Ovary (tissue), 9 donors: Measurements from ENCODE around the gene CSTPP1. TPM values are rescaled to one million over a fixed set of nuclear protein-coding genes. Genes with fewer than 3 reads are reported as not detected.

Experiments
- DNase-seq, 5 donors: peaks; one replicate each; pipeline ENCODE4 v3.0.0-alpha.2; 2019 to 2020
- H3K27ac ChIP-seq, 2 donors: fragments of 200-600 bp; one replicate each; pipeline versions ENCODE4 v1.5.1 to v1.8.0; 2019 to 2022
- H3K27me3 ChIP-seq: fragments of 200-600 bp; one replicate; pipeline ENCODE4 v1.8.0; 2022
- H3K36me3 ChIP-seq: fragments of 200-600 bp; sonication (generic); one replicate; pipeline ENCODE4 v1.5.1; 2019
- H3K4me1 ChIP-seq: one replicate; pipeline ENCODE4 v1.8.1; 2013; ENCODE audit warnings: mild to moderate bottlenecking, moderate library complexity; ENCODE audit not compliant: insufficient read depth
- H3K4me3 ChIP-seq: fragments of 200-600 bp; sonication (generic); one replicate; pipeline ENCODE4 v1.5.1; 2017
- H3K9me3 ChIP-seq, 2 donors: fragments of 200-600 bp in 1 of 2; sonication (generic) in 1 of 2; one replicate each; pipeline versions ENCODE4 v1.5.1 to v1.8.1; 2013 to 2019; ENCODE audit warnings: mild to moderate bottlenecking in 1 of 2, moderate library complexity in 1 of 2
- EP300 ChIP-seq: sonication (generic); formaldehyde crosslinking; IDR thresholded peaks from one replicate; pipeline ENCODE4 v1.6.1; 2017; ENCODE audit warnings: antibody characterized with exemption
- POLR2A ChIP-seq: fragments of 450-650 bp; IDR thresholded peaks from one replicate; pipeline ENCODE4 v1.6.1; 2017; ENCODE audit warnings: antibody characterized with exemption, mild to moderate bottlenecking, moderate library complexity
- WGBS, 3 donors: extraction: QIAGEN DNeasy Blood & Tissue Kit in 1 of 3; methylation state at CpG; one replicate each; pipeline versions ENCODE4 v1.1.5 to v1.1.7; 2013 to 2017; 5-methylcytosine and 5-hydroxymethylcytosine counted together
- intact Hi-C, 4 donors: fragments of 100-400 bp; cut with DNase I; formaldehyde crosslinking; loops; one replicate each; pipeline versions ENCODE4 v1.11.0 to v1.15.1; 2022 to 2023
- polyA plus RNA-seq, 2 donors: library from polyadenylated mRNA; stranded (reverse); fragments of 200-250 nt in 1 of 2; fragments of 350-450 nt in 1 of 2; fragmentation: Illumina TruSeq in 1 of 2; extraction: RNeasy Lipid Tissue Mini Kit (QIAGEN cat#74804) in 1 of 2; gene quantifications; one replicate each; pipeline ENCODE4 v1.2.3, GENCODE V29; 2013 to 2014
- total RNA-seq, 7 donors: library from RNA; depleted of rRNA in 2 of 7; stranded (reverse); fragments of >200 nt in 2 of 7; fragmentation: NEBNext Ultra II Directional in 3 of 7; extraction: Animal tissue kit (Norgen Biotek cat#: 25700) in 3 of 7; gene quantifications; one replicate each; pipeline versions ENCODE4 v1.1.0 to v1.2.4, GENCODE V29; 2016 to 2023
- TF ChIP-seq, protein P1 (sequence below), 3 donors: fragments of 450-650 bp in 2 of 3; fragments of 200-600 bp in 1 of 3; IDR thresholded peaks; one replicate each; pipeline versions ENCODE4 v1.5.1 to v1.8.0; 2016 to 2022; ENCODE audit warnings: antibody characterized with exemption in 3 of 3, mild to moderate bottlenecking in 1 of 3
- donor health status: DM: no; HTN: no; CAD: no; lungs with moderate emphysema.
- donor health status: DM: no; HTN: no; CAD: no.
- donor health status: Bipolar disorder and iron deficiency.
- donor health status: DM: yes; HTN: yes; CAD: no.
- donor health status: DM: no; HTN: no; CAD: no.
- donor health status: DM: yes; HTN: yes; CAD: no.

The CSTPP1 gene
- total and polyA plus RNA-seq, 9 donors: 20.3 to 42.6 (median 25.6) TPM

DNA sequence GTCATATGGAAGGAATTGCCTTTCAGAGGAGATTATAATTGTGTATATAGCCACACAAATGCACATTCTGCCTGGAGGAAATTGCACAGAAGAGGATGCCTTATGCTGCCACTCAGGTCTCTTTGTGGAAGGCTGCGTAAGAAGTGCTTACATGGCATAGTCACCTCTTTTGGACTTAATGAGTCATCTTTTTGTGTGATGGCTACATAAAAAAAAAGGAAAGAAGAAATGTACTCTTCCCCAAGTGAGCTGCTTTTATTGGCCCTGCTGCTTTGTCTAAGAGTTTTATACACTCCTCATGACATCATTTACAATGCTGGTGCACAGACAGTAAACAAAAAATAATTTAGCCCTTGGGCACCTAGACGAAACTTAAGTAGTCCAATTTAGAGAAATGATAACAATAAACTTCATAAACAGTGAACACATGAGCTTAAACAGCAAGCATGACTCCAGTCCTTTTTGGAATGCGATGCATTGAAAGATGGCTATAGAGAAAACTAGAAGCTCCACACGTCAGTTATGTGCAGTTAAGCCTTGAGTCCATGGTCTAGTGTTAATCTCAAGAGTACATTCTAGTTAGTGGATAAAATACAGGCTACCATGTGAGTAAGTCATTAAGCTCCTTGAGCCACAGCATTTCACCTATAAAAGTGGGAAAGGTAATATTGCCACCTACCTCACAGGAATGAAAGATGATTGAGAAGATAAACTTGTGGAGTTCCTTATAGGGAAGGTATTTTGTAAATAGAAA, 12.0 kb downstream of the CSTPP1 start:
- no peak for DNase-seq
- intact Hi-C loops: no loop called here
- no peaks in the 10 kb centered on the region for H3K4me1 ChIP-seq
- WGBS, 3 donors: 86 to 89% (median 86%) methylated on average over 4 of the region's 4 CpGs
- no peak overlapping the region for H3K27ac ChIP-seq
- TF ChIP-seq, protein P1, sequence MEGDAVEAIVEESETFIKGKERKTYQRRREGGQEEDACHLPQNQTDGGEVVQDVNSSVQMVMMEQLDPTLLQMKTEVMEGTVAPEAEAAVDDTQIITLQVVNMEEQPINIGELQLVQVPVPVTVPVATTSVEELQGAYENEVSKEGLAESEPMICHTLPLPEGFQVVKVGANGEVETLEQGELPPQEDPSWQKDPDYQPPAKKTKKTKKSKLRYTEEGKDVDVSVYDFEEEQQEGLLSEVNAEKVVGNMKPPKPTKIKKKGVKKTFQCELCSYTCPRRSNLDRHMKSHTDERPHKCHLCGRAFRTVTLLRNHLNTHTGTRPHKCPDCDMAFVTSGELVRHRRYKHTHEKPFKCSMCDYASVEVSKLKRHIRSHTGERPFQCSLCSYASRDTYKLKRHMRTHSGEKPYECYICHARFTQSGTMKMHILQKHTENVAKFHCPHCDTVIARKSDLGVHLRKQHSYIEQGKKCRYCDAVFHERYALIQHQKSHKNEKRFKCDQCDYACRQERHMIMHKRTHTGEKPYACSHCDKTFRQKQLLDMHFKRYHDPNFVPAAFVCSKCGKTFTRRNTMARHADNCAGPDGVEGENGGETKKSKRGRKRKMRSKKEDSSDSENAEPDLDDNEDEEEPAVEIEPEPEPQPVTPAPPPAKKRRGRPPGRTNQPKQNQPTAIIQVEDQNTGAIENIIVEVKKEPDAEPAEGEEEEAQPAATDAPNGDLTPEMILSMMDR (IDR thresholded peaks at IDR 0.05): no peak
- TF ChIP-seq EP300 (no peak), POLR2A (no peak)
- H3K9me3 ChIP-seq: no peaks in the 10 kb centered on the region
- no peaks in the 10 kb centered on the region for H3K27me3 ChIP-seq
- no peak overlapping the region for H3K4me3 ChIP-seq
- no peaks in the 10 kb centered on the region for H3K36me3 ChIP-seq

DNA sequence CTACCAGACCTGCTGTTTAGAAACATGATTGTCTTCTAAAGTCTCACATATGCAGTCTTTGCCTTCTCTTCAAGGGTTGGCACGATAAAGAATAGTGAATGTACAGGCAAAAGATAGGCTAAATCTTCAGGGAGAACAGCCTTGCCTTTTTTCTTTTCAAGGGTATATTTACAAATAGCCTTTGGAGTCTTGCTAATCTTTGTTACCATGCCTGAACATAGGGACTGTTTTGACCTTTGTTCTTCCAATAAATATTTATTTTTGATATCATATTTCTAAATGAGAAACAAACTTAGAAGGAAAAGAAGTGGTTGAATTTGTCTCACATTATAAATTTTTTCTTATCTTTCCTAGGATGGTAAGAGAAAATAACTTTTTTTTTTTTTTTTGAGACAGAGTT, 12.7 kb downstream of the CSTPP1 start:
- 74 to 84% (median 83%) methylated on average over 1 of the region's 1 CpG for WGBS, 3 donors
- no peak overlapping the region for H3K27ac ChIP-seq
- intact Hi-C loops: no loop called here
- H3K27me3 ChIP-seq: no peaks in the 10 kb centered on the region
- no peaks in the 10 kb centered on the region for H3K9me3 ChIP-seq
- H3K36me3 ChIP-seq: no peaks in the 10 kb centered on the region
- H3K4me1 ChIP-seq: no peaks in the 10 kb centered on the region
- DNase-seq: no peak
- no peak for TF ChIP-seq EP300
- TF ChIP-seq, protein P1 (IDR thresholded peaks at IDR 0.05): no peak
- no peak for TF ChIP-seq POLR2A
- H3K4me3 ChIP-seq: no peak overlapping the region

DNA sequence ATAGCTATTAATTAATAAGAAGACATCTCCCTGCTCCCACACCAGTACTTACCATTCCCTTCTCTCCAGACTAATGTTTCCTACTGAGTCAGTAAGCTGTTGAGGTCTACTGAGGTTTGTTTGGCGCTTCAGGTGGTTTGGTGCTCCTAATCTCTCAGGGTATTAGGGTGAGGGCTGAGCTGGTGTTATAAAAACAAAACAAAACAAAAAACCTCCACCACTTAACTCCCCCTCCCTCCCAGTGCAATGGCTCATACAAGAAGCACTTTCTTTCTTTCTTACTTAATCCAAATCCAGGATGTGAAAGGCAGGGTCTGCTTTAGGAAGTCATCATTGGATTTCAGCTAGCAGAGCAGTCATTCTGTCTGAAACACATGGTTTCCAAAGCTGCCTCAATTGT, 15.3 kb downstream of the CSTPP1 start:
- no peaks in the 10 kb centered on the region for H3K36me3 ChIP-seq
- TF ChIP-seq POLR2A (no peak), EP300 (no peak)
- TF ChIP-seq, protein P1 (IDR thresholded peaks at IDR 0.05): no peak
- no peaks in the 10 kb centered on the region for H3K9me3 ChIP-seq
- no peaks in the 10 kb centered on the region for H3K27me3 ChIP-seq
- H3K4me1 ChIP-seq: no peaks in the 10 kb centered on the region
- DNase-seq: no peak
- H3K4me3 ChIP-seq: no peak overlapping the region
- H3K27ac ChIP-seq: no peak overlapping the region
- intact Hi-C loops: no loop called here
- WGBS, 3 donors: 96 to 100% (median 98%) methylated on average over 1 of the region's 1 CpG

DNA sequence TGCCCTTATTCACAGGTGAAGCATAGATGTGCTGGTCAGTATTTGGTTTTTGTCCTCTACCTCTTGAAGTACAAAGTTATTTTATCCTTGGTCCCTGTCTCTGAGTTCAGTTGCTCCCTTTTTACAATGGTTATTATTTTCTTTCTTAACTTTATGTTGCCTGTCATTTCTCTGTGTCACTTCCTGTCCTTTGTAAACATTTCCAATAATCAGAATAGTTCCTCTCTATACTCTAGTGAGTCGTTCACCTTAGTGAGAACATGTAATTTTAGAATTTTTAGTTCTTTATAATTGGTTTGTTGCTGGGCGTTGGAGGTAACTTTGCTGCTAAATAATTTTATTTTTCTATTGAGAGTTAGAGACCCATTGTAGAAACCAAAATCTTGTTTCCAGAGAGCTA, 16.0 kb downstream of the CSTPP1 start:
- Histone ChIP-seq H3K9me3 (no peaks in the 10 kb centered on the region), H3K4me1 (no peaks in the 10 kb centered on the region), H3K27ac (no peak overlapping the region), H3K36me3 (no peaks in the 10 kb centered on the region), H3K27me3 (no peaks in the 10 kb centered on the region), H3K4me3 (no peak overlapping the region)
- TF ChIP-seq POLR2A (no peak), EP300 (no peak)
- TF ChIP-seq, protein P1 (IDR thresholded peaks at IDR 0.05): no peak
- no peak for DNase-seq
- intact Hi-C loops: no loop called here
- 88 to 94% (median 89%) methylated on average over 2 of the region's 2 CpGs for WGBS, 3 donors
